Transverse colon (tissue), 3 donors: ENCODE data around the gene NT5C2.

Experiments used
- CTCF ChIP-seq, 5 experiments: fragments of 200-600 bp in 3 of 5; fragments of 450-650 bp in 2 of 5; sonication (generic) in 3 of 5; IDR thresholded peaks; 1 replicate in 2 of 5; 2 replicates in 3 of 5; pipeline ENCODE4 v1.5.1; 2016 to 2017; ENCODE audit warnings: antibody characterized with exemption in 5 of 5, inconsistent platforms in 3 of 5, mild to moderate bottlenecking in 2 of 5, moderate library complexity in 1 of 5
- POLR2A ChIP-seq: fragments of 450-650 bp; IDR thresholded peaks from one replicate; pipeline ENCODE4 v1.6.1; 2016; ENCODE audit warnings: antibody characterized with exemption, mild to moderate bottlenecking, moderate library complexity

GRCh38 chr10:103130910-103131309, 62.2 kb downstream of the NT5C2 start:
- no peak for TF ChIP-seq CTCF (IDR thresholded peaks at IDR 0.05)
- TF ChIP-seq POLR2A = no peak
